Endothelial cell of umbilical vein (primary cell): ENCODE data around the gene CNTNAP2. TPM values are rescaled to one million over a fixed set of nuclear protein-coding genes. Genes with fewer than 3 reads are reported as not detected.

Experiments used
- BruUV-seq: library from RNA; stranded (reverse); fragments of 400-500 nt; replicated peaks from 2 replicates; lab custom pipeline; 2021; lab: Mats Ljungman, UMichigan
- CTCF ChIA-PET: fragments of 300-600, 350-600 bp; sonication (Branson Sonifier 250); formaldehyde crosslinking; loops from one replicate; lab custom pipeline; 2021; ENCODE audit warnings: antibody characterized with exemption, inconsistent platforms; lab: Charles Lee
- POLR2A ChIA-PET: fragments of 300-600, 350-600 bp; sonication (Branson Sonifier 250); formaldehyde crosslinking; loops from one replicate; lab custom pipeline; 2021; ENCODE audit warnings: antibody characterized with exemption, inconsistent platforms; lab: Charles Lee
- DNase-seq: peaks from one replicate; pipeline ENCODE4 v3.0.0-alpha.2; 2011; ENCODE audit warnings: low read depth, low spot score
- FAIRE-seq: peaks from 2 replicates; lab custom pipeline; 2011; peaks lifted over from hg19 to GRCh38; lab: Jason Lieb, UNC
- H2AFZ ChIP-seq: 2 replicates; pipeline ENCODE4 v1.6.0; 2012; ENCODE audit warnings: low read depth, low read length, control low read depth, inconsistent platforms
- H3K27ac ChIP-seq: 2 replicates; pipeline ENCODE4 v1.5.1; 2011; ENCODE audit warnings: low read depth, mild to moderate bottlenecking, control low read depth, low read length, moderate library complexity; ENCODE audit not compliant: insufficient read depth
- H3K27me3 ChIP-seq, 2 experiments: 2 replicates each; pipeline versions ENCODE4 v1.6.0 to v1.6.1; 2011; ENCODE audit warnings: low read length in 2 of 2, mixed read lengths in 1 of 2; ENCODE audit not compliant: control insufficient read depth in 2 of 2, insufficient read depth in 2 of 2
- H3K36me3 ChIP-seq, 2 experiments: 2 replicates in 1 of 2; 3 replicates in 1 of 2; pipeline ENCODE4 v1.5.1; 2011; ENCODE audit warnings: low read length in 2 of 2, mild to moderate bottlenecking in 1 of 2, moderate library complexity in 1 of 2; ENCODE audit not compliant: control insufficient read depth in 2 of 2, insufficient read depth in 2 of 2; ENCODE audit errors: extremely low read depth in 1 of 2
- H3K4me1 ChIP-seq: 3 replicates; pipeline ENCODE4 v1.5.1; 2011; ENCODE audit warnings: mild to moderate bottlenecking, low read length; ENCODE audit not compliant: control insufficient read depth, insufficient read depth; ENCODE audit errors: extremely low read depth
- H3K4me2 ChIP-seq: 2 replicates; pipeline ENCODE4 v1.6.1; 2011; ENCODE audit warnings: low read length, control low read depth, mixed read lengths; ENCODE audit not compliant: insufficient read depth
- H3K4me3 ChIP-seq, 3 experiments: fragments of 200-600 bp in 1 of 3; sonication (generic), shearing (Covaris generic) in 1 of 3; replicated peaks in 1 of 3; 2 replicates each; pipeline ENCODE4 v1.5.1; 2011 to 2016; ENCODE audit warnings: control low read depth in 3 of 3, low read length in 3 of 3, mild to moderate bottlenecking in 2 of 3, inconsistent platforms in 1 of 3, low read depth in 1 of 3, moderate library complexity in 1 of 3; ENCODE audit not compliant: insufficient read depth in 1 of 3
- H3K79me2 ChIP-seq: 2 replicates; pipeline ENCODE4 v1.6.0; 2012; ENCODE audit warnings: low read length, inconsistent platforms; ENCODE audit not compliant: control insufficient read depth, insufficient read depth
- H3K9ac ChIP-seq: replicated peaks from 2 replicates; pipeline ENCODE3; 2011; ENCODE audit warnings: low read length, control low read depth; ENCODE audit not compliant: insufficient read depth; ENCODE audit errors: extremely low read depth
- H3K9me1 ChIP-seq: replicated peaks from 3 replicates; pipeline ENCODE4 v1.6.0; 2011; ENCODE audit warnings: mild to moderate bottlenecking, low read length; ENCODE audit not compliant: control insufficient read depth, insufficient read depth; ENCODE audit errors: extremely low read depth
- H3K9me3 ChIP-seq: replicated peaks from 2 replicates; pipeline ENCODE4 v1.5.1; 2012; ENCODE audit warnings: low read length, inconsistent platforms; ENCODE audit not compliant: control insufficient read depth, insufficient read depth
- H4K20me1 ChIP-seq: replicated peaks from 2 replicates; pipeline ENCODE3; 2011; ENCODE audit warnings: mild to moderate bottlenecking, low read length; ENCODE audit not compliant: control insufficient read depth, insufficient read depth; ENCODE audit errors: extremely low read depth
- CTCF ChIP-seq, 2 donors: IDR thresholded peaks; 1 replicate in 1 of 2; 2 replicates in 1 of 2; pipeline ENCODE4 v1.5.1; 2011; ENCODE audit warnings: low read length in 2 of 2, mild to moderate bottlenecking in 2 of 2, moderate library complexity in 2 of 2, control low read depth in 1 of 2, inconsistent platforms in 1 of 2, low read depth in 1 of 2; ENCODE audit not compliant: insufficient read depth in 1 of 2; ENCODE audit errors: extremely low read depth in 1 of 2
- EZH2 ChIP-seq: IDR thresholded peaks from 2 replicates; pipeline ENCODE4 v1.6.1; 2012; ENCODE audit warnings: borderline replicate concordance, low read depth, mild to moderate bottlenecking, moderate library complexity, low read length, inconsistent platforms; ENCODE audit not compliant: severe bottlenecking
- FOS ChIP-seq: IDR thresholded peaks from 2 replicates; pipeline ENCODE4 v1.6.1; 2011; ENCODE audit warnings: mild to moderate bottlenecking, low read length, moderate library complexity, borderline replicate concordance; ENCODE audit not compliant: insufficient read depth
- GATA2 ChIP-seq: IDR thresholded peaks from 2 replicates; pipeline ENCODE4 v1.7.0; 2011; ENCODE audit warnings: low read depth, mild to moderate bottlenecking, moderate library complexity, mixed read lengths, low read length; ENCODE audit not compliant: insufficient read length, insufficient read depth
- JUN ChIP-seq: IDR thresholded peaks from 2 replicates; pipeline ENCODE4 v1.6.1; 2011; ENCODE audit warnings: borderline replicate concordance, low read depth; ENCODE audit not compliant: insufficient read length, insufficient read depth
- MAX ChIP-seq: IDR thresholded peaks from 2 replicates; pipeline ENCODE4 v1.6.1; 2011; ENCODE audit not compliant: insufficient read depth, insufficient read length
- MYC ChIP-seq: IDR thresholded peaks from one replicate; pipeline ENCODE4 v1.6.1; 2011; ENCODE audit warnings: mild to moderate bottlenecking, low read depth, low read length
- POLR2AphosphoS5 ChIP-seq: IDR thresholded peaks from 2 replicates; pipeline ENCODE4 v1.6.1; 2012; ENCODE audit warnings: low read depth, mild to moderate bottlenecking, control low read depth, low read length, moderate library complexity; ENCODE audit not compliant: insufficient read depth
- dilution Hi-C: fragments of 300-500 bp; cut with MboI; formaldehyde crosslinking; loops from one replicate; pipeline ENCODE4 v1.15.0; 2019; ENCODE audit warnings: low sequenced_read_pairs; ENCODE audit not compliant: extremely low pct_ligation_motif_present
- intact Hi-C: fragments of 100-400 bp; cut with micrococcal nuclease; formaldehyde crosslinking; loops from one replicate; pipeline ENCODE4 v1.10.0; 2022
- polyA plus RNA-seq, 4 experiments: library from polyadenylated mRNA; depleted of rRNA in 3 of 4; stranded (reverse) in 3 of 4; unstranded in 1 of 4; fragments of >200 nt; gene quantifications; 2 replicates each; pipeline versions ENCODE4 v1.2.1 to v1.2.3, GENCODE V29; 2011 to 2012; ENCODE audit warnings: missing spikeins in 1 of 4
- total RNA-seq: library from RNA; stranded (reverse); gene quantifications from 2 replicates; pipeline ENCODE4 v1.2.3, GENCODE V29; 2021

CNTNAP2 gene
- total and polyA plus RNA-seq, 2 donors (not counting 3 experiments of a cell fraction or from before 2014, with no cell fraction given), result not detected

- no peaks in the 10 kb centered on the region for H3K27me3 ChIP-seq
- H3K9me3 ChIP-seq, result peaks cover 2% of the 10 kb centered on the region
- H3K4me2 ChIP-seq, result no peak overlapping the region
- no peak overlapping the region for H2AFZ ChIP-seq
- no peaks in the 10 kb centered on the region for H3K9me1 ChIP-seq
- no peaks in the 10 kb centered on the region for H4K20me1 ChIP-seq
- TF ChIP-seq GATA2 (no peak), MYC (no peak), CTCF (IDR thresholded peaks at IDR 0.05; ENCODE audit: extremely low read depth in 1 of 2, insufficient read depth in 1 of 2, low read depth in 1 of 2, low read length in 2 of 2) (no peak), EZH2 (no peak), POLR2AphosphoS5 (no peak), MAX (no peak), JUN (no peak), FOS (no peak)
- CTCF ChIA-PET, result no interaction called here
- H3K36me3 ChIP-seq, result no peaks in the 10 kb centered on the region
- POLR2A ChIA-PET, result no interaction called here
- H3K4me3 ChIP-seq, result no peak overlapping the region
- no TSS peak for BruUV-seq
- DNase-seq (no peak), FAIRE-seq (no peak)
- dilution Hi-C loops, result no loop called here
- H3K27ac ChIP-seq, result no peak overlapping the region
- intact Hi-C loops, result no loop called here
- H3K9ac ChIP-seq, result no peak overlapping the region
- no peaks in the 10 kb centered on the region for H3K4me1 ChIP-seq
- no peaks in the 10 kb centered on the region for H3K79me2 ChIP-seq
Measured at GRCh38 chr7:147406521-147407135, 1290.0 kb downstream of the CNTNAP2 start.
